NCI-H460 (cell line): ENCODE results near the gene PRDM16. TPM values are rescaled to one million over a fixed set of nuclear protein-coding genes. Genes with fewer than 3 reads are reported as not detected.

ENCODE experiments used
- DNase-seq: peaks from one replicate; pipeline ENCODE4 v3.0.0-alpha.2; 2016; ENCODE audit warnings: low read depth; ENCODE audit errors: extremely low read depth
- total RNA-seq: library from RNA; depleted of rRNA; stranded (reverse); fragments of >200 nt; shearing (Covaris generic); gene quantifications from 2 replicates; pipeline ENCODE4 v1.2.3, GENCODE V29; 2014

The PRDM16 gene
- total RNA-seq, 1 experiment from 2014 or later, result 2.2 TPM

DNA sequence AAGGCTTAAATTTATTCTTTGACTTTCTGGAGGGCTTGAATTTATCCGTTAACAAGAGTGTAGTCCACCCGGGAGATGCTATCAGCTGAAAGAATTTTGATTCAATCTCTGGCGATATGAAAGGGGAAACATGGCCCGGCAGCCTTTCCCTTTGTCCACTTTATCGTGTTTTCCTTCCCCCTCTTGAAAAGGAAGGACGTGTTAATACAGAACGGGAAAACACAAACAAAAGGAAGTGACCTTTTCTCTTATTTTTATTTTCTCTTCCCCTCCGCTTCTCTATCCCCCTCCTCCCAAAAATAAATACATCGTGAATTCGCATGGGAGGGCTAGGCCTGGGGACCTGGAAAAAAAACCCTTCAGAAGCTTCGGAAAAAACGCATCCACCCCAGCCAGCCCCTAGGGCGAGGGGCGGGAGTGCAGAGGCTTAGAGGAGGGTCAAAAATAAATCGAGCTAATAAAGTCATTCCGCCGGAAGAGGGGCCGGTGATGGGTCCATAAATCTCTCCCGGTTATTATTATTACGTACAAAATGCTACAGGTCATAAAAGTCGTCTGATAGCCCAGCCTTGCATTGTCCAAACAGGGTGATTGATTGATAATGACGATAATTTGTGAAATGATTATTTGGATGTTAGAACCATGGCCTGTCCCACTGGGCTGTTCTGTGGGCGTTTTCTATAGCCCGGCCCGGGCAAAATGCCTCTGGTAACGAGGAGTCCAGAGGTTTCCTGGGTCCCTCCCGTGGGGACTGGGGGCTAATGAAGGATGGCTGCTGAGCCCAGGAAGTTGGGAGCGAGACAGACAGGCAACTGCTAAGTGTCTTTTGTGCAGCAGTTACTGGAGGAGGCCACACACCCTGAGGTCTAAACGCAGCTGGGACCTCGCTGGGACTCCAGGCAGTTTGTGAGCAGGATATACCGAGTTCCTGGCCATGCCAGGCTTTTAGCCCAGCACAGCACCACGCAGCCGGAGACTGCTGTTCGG lies 179.4 kb downstream of the PRDM16 start:
- no peak for DNase-seq

DNA sequence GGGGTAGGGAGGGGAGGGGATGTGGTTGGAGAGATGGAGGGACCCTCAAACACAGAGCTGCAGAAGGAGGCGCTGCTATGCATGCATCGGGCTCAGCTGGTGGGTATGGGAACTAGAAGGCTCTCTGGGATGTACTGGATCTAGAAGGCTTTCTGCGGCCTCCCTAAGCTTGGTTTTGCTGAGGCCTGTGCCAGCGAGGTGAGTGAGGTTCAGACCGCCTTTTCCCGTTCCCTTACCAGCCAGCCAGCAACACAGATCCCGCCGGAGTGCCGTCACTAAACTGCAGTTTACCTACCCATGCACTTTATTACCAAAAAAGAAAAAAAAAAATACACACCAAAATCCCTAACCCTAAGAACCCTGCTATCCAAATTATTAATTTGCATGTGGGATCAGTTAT lies 180.2 kb downstream of the PRDM16 start:
- DNase-seq, result no peak

DNA sequence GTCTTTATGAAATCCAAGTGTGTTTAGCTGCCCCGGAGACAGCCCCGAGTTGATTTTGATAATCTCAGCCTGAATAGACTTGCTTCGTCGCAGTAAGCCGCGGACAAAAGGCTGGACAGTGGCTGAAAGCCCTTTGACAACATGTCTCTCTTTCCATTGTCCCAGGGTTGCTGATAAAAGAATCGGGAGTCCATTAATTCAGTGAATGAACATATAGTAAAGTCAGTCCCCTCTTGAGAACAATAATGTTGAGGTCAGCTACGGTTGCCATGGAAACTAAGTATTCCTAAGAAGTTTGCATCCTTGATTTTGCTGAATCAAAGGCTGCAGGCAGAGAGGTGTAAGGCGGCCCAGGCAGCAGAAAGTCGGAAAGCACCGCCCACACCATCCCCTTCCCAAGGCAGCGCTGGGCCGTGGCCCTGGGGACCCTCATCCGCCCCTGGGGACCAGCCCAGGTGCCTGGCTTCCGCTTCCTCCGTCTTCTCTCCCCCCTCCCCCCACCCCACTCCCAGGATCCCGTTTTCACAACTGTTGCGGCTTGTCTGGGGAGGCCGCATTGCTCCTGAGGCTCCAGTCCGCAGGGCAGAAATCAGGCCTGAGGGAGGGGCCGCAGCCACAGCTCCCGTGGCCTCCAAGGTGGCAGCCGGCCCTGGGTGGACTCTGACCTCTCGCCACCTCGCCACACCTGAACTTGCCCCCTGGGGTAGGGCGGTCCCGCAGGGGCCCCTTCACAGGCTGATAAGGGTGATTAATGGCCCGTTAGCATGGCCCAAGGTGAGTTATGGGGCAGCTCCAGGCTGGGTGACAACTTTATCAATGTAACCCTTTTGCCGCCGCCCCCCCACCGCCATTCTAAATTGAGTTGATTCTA lies 180.9 kb downstream of the PRDM16 start:
- no peak for DNase-seq

DNA sequence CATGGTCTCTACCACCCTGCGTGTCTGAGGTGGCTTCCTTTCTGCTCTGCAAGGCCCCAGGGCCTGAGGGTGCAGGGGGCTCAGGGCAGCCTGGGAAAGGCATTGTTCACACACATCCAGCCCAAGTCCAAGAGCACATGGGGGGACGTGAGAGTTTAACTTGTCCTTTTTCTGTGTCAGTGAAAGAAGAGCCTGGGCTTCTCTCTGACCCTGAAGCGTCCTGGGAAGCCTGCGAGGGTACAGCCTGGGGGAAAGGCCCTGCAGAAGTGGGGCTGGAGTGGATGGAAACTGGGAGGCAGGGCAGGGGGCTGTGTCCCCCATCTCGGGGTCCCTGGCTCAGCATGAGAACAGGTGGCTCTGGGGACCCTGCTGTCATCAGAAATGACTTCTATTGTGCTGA lies 181.6 kb downstream of the PRDM16 start:
- no peak for DNase-seq

DNA sequence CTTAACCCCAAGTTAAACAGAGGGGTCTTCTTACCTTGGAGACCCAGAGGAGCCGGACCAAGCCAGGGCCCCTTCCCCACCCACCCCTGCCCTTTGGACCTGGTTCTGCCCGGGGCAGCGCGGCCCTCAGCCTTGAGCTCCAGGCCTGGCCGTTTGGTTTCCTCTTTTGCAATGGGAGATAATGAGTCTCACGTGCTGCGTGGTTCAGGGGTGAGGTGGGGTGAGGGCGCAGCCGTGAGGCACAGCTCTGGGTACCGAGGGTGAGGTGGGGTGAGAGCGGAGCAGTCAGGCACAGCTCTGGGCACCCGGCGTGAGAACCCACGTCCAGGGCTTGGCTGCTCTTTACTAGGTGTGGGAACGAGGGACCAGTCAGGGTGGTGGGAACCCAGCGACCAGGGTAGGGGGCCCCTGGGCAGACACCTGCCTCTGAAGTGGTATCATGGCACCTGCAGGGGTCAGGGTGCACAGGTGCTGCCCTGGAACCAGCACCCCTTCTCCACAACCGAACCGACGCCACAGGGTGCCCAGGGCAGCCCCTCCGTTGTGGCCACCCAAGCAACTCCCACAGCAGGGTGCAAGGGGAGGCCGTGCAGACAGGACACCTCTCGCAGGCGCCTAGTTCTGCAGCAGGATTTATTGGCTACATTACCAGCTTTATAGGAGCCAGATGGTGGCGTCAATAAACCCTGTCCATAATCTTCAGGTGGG lies 182.2 kb downstream of the PRDM16 start:
- no peak for DNase-seq

DNA sequence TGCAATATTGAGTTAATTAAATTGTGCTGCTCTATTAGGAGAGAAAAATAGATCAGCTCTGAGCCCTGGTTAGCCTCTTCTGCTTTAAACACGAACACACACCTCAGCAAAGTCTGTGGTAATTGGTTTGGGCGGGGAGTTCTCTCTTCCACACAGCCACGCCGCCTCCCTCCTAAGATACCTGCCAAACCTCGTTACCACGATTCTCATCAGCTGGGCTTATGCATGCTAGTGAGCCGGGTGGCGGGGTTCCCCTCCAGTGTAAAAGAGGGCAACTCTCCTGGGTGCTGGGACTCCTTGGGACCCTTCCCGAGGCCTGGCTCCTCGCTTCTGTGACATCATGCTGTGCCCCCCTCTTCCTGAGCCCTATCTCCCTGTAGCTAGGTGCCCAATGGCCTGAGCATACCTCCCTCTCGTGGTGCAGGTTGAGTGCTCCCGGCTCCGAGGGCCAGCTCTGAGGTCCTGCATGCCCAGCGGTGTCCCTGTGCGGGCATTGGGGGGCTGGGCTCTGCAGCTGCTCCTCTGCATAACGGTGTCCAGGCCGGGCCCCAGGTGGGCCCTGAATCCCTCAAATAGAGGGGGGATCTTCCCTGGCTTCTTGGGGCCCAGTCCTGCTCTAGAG lies 182.9 kb downstream of the PRDM16 start:
- DNase-seq, result no peak

DNA sequence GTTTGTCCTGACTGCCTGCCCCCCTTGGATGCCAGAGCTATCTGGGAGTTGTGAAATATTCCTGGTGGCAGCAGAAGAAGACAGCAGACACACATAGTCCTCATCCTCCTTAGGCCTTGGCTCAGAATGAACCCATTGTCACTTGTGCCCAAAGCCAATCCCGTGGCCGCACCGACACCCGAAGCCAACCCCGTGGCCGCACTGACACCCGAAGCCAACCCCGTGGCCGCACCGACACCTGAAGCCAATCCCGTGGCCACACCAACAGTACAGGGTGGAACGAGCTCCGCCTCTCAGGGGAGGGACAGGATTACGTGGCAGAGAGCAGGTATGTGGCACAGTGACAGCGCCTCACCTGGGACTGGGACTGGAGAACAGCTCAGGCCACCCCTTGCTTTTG lies 186.7 kb downstream of the PRDM16 start:
- no peak for DNase-seq

DNA sequence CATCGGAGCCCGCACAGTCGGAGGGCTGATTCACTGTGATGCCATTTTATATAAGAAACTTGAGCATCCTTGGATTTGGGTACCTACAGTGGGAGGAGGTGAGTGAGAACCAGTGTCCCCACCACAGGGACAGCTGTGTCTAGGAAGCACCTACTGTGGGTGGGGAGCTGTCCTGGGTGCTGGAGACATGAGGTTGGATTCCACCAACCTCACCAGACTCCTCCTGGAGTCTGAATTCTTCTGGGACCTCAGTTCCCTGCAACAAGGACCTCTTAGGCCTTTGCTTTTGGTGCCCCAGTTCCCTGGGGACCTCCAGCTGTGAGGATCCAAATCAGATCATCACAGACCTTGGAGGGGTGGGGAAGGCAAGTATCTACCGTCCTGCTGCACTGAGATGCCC lies 188.8 kb downstream of the PRDM16 start:
- no peak for DNase-seq

DNA sequence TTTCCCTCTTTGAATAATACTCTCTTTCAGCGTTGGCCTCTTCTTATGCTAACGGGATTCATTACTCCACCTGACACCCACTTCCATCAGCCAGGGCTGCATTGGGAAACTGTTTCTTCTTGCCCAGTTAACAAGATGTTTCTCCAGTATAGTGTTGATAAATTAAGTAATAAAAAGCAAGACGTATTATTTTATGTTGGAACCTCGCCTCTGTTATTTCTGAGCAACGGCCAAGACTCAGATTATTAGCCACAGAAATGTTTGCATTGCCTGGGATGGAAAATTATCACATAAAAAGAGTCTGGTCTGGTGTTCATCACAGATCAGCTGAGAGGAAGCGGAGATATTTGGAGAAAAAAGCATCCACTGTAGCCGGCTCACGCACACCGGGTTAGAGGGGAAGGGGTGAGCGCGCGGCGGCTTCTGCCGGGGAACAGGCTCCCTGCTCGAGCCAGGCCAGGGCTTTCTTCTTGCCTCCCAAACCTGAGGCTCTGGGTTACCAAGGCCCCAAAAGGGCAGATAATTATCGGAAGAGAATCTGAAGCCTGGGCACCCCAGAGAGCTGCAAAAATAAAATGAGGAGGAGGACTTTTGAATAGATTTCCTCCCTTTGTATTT lies 189.5 kb downstream of the PRDM16 start:
- no peak for DNase-seq

DNA sequence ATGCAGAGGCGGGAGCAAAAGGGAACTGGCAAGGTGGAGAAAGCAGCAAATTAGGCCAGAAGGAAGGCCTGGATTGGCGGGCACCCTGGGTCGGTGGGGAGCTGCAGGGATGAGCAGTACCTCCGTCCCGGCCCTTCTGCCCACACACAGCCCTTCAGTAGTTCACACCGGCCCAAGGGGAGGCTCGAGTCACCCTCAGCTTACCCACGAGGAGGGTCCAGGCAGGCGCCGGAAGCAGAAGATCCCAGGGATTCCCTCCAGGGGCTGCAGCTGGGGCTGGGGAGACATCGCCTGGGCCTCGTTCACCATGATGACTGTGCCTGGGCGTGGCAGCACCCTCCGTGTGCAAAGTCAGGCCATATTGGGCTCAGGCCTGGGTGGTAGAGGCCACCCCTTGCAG lies 190.0 kb downstream of the PRDM16 start:
- no peak for DNase-seq

DNA sequence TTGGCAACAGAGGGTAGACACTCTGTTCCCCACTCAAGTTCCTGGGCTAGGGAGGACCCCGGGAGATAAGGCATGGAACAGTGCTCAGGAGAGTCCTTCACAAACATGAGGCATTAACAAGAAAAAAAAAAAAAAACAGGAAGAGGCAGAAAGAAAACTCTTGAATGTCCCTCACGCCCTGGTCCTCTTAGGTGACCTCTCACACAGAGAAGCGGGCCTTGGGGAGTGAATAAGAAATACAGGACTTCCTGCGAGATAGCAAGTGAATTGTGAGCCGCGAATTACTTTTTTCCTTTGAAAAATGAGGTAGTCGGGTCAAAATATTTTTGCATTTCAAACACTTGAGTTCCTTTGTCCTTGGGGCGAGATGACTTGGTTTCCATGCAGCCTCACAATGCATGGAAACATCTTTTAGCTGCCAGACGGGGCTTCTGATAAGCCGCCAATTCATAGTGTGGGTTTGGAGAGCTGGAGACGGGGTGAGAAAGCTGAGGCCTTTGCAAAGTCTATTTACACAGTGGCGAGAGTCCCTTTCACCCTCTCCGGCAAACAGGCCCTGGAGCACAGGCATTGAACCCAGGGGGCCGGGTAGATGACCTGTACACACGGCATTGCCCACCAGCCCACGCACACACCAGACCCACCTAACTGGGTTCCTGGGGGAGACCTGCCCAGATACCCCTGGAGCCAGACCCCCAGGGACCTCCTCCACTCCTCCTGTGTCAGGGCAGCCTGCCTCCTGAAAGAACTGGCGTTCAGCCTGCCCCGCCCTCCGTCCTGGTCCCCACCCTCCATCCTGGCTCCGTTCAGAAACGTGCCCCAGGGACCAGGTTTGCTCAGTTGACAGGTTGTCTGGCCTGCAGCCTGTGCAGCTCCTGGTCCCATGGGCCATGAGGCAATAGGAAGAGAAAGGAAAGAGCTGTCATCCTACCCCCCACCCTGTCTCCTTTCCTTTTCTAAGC lies 192.3 kb downstream of the PRDM16 start:
- DNase-seq, result no peak

DNA sequence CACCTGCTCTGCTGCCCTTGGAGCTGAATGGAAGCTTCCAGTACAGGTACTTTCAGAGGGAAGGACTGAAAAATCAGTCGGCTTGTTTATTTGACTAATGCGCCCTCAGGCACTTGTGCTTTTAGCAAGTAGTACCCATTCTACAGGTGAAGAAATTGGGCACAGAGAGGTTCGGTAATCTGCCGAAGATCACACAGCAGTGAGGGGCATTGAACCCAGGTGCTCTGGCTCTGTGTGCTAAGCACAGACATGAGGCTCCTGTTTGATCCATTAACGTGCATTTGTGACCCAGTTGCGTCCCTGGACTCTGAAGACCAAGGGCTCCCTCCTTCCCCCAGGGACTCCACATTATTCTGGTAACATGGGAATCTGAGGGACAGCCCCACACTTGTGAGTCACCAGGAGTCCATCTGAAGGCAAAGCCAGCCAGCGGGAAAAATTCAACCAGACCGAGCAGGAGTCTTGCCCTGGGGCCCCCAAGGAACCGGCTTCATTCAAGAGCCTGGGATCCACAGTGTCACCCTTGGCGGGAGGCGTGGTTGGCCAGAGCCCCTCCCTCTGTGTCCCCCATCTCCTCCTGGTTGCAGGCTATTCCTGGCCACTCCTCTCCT lies 193.1 kb downstream of the PRDM16 start:
- no peak for DNase-seq

DNA sequence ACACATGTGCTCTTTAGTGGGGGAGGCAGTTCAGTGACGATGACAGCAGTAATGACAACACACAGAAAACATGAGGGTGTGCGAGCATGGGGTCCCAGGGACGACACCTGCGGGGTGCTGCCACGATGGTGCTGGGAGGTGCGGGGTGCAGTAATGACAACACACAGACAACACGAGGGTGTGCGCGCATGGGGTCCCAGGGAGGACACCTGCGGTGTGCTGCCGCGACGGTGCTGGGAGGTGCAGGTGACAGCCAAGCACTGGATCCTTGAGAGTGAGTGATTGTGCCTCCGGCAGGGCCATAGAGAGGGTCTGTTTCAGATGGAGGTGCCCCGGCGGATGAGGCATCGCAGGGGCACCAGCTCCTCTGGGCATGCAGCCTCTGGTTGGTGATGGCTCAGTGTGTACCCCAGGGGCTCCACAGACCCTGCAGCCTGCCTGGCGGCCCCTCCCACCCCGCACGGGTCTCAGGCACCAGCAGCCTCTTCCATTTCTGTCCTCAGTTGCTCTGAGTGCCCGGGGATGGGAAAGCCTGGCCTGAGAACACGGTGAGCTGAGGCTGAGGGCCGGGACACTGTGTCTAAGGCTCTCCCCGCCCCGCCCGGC lies 193.8 kb downstream of the PRDM16 start:
- DNase-seq, result no peak

DNA sequence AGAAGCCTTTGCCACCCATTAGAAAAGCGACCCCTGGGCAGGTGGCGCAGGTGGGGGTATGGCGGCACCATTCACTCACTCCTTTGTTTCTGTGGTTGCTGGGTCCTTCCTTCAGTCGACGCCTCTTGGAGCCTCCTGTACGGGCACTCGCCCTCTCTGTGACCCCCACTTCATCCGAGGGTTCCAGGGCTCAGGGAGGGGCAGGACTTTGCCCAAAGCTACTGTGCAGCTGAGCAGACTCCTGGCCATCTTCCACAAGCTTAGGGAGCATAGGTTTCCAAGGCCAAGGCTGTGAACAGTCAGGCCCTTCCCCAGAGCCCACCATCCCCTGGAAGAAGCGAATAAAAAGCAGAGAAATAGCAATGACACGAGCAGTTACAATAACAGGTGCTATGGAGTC lies 194.8 kb downstream of the PRDM16 start:
- no peak for DNase-seq

DNA sequence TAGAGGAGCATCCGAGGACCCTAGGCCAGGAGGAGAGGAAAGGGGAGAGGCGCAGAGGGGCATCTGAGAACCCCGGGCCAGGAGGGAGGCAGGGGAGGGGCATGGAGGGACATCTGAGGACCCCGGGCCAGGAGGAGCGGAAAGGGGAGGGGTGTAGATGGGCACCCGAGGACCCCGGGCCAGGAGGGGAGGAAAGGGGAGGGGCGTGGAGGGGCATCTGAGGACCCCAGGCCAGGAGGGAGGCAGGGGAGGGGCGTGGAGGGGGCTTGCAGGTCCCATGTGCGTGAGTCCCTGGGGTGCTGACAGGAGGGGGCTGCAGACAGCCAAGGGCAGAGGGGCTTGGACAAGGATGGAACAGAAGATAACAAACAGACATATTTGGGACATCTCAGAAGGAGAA lies 195.5 kb downstream of the PRDM16 start:
- DNase-seq, result no peak

DNA sequence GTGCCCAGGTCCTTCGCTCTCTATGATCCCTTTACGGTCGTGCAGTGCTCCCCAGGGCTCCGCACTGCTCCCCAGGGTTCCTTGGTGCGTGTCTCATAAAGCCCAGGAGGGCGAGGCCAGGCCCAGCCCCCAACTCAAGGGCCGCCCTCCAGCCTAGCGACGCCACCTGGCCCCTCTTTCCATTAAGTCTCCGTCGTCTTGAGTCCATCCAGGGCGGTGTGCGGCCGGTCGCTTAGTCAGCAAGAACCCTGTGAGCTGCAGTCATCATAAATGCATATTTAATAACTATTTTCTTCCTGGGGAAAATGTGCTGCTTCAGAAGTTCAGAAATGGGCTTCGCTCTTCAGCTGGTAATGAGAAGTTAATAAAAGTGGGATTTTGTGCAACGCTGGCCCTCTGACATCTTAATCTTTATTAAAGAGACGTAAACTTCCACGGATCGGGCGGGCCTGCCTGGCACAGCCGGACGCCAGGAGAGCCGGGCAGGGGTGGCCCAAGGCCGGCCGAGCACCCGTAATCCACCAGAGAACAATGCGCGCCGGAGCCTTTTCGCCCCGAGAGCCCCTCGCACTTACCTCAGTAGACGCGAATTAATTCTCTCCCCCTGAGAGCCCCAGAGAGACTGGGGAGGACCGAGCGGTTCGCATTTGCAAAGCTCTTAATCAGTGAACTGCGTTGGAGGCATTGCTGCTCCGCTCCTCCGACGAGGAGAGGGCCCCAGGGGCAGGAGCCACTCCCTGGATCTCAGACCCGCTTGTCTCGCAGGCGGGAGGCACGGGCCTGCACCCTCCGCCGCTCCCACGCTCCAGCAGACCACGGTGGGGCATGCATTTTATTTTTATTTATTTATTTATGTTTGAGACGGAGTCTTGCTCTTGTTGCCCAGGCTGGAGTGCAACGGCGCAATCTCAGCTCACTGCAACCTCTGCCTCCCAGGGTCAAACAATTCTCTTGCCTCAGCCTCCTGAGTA lies 197.1 kb downstream of the PRDM16 start:
- no peak for DNase-seq
